IMR-90 (cell line): ENCODE results near the gene NUDT5. TPM values are rescaled to one million over a fixed set of nuclear protein-coding genes. Genes with fewer than 3 reads are reported as not detected.

Experiments
- ATAC-seq: fragments of 200-7000 bp; cut with Tn5 transposase; 2 replicates; pipeline ENCODE4 v1.9.1; 2020; ENCODE audit warnings: low read depth, mild to moderate bottlenecking, moderate library complexity
- BruUV-seq: library from RNA; stranded (reverse); fragments of 400-500 nt; replicated peaks from 2 replicates; lab custom pipeline; 2021; lab: Mats Ljungman, UMichigan
- CTCF ChIA-PET: fragments of 300-600 bp; formaldehyde crosslinking; extraction: SDS; loops from one replicate; lab custom pipeline; 2021; ENCODE audit warnings: antibody characterized with exemption; lab: Yijun Ruan, JAX
- POLR2A ChIA-PET: fragments of 300-600 bp; sonication (Branson Sonifier 250); formaldehyde crosslinking; loops from one replicate; lab custom pipeline; 2022; ENCODE audit warnings: antibody characterized with exemption; ENCODE audit not compliant: unreplicated experiment; lab: Charles Lee
- DNase-seq: peaks from one replicate; pipeline ENCODE4 v3.0.0; 2013
- H2AFZ ChIP-seq: replicated peaks from 2 replicates; pipeline ENCODE3; 2013; ENCODE audit warnings: low read length, mild to moderate bottlenecking; ENCODE audit not compliant: poor library complexity
- H2AK5ac ChIP-seq: 2 replicates; pipeline ENCODE4 v1.6.1; 2013; ENCODE audit warnings: low read depth, low read length, inconsistent platforms
- H2AK9ac ChIP-seq: replicated peaks from 2 replicates; pipeline ENCODE3; 2013; ENCODE audit warnings: mild to moderate bottlenecking, low read depth, low read length, moderate library complexity; ENCODE audit not compliant: poor library complexity
- H2BK120ac ChIP-seq: 2 replicates; pipeline ENCODE4 v1.6.1; 2013; ENCODE audit warnings: low read depth, low read length, inconsistent platforms
- H2BK15ac ChIP-seq: 3 replicates; pipeline ENCODE4 v1.6.1; 2013; ENCODE audit warnings: low read depth, low read length, inconsistent platforms
- H2BK20ac ChIP-seq: 2 replicates; pipeline ENCODE4 v1.6.1; 2013; ENCODE audit warnings: low read depth, mild to moderate bottlenecking, inconsistent platforms, low read length, moderate library complexity
- H2BK5ac ChIP-seq: 2 replicates; pipeline ENCODE4 v1.6.1; 2013; ENCODE audit warnings: mild to moderate bottlenecking, low read depth, low read length, inconsistent platforms; ENCODE audit not compliant: poor library complexity, severe bottlenecking
- H3K14ac ChIP-seq: replicated peaks from 2 replicates; pipeline ENCODE4 v1.6.1; 2013; ENCODE audit warnings: low read depth, low read length, inconsistent platforms
- H3K18ac ChIP-seq: 2 replicates; pipeline ENCODE4 v1.6.1; 2013; ENCODE audit warnings: low read depth, low read length, control low read depth
- H3K23ac ChIP-seq: 2 replicates; pipeline ENCODE4 v1.6.1; 2013; ENCODE audit warnings: low read depth, low read length, inconsistent platforms
- H3K27ac ChIP-seq: 2 replicates; pipeline ENCODE4 v1.5.1; 2013; ENCODE audit warnings: mild to moderate bottlenecking, control low read depth, low read length; ENCODE audit not compliant: insufficient read depth
- H3K27me3 ChIP-seq: 2 replicates; pipeline ENCODE4 v1.6.1; 2013; ENCODE audit warnings: low read length; ENCODE audit not compliant: control insufficient read depth, insufficient read depth
- H3K36me3 ChIP-seq: 2 replicates; pipeline ENCODE4 v1.6.1; 2013; ENCODE audit warnings: low read length, mixed read lengths; ENCODE audit not compliant: control insufficient read depth, insufficient read depth
- H3K4ac ChIP-seq: 2 replicates; pipeline ENCODE4 v1.6.1; 2013; ENCODE audit warnings: low read depth, low read length, inconsistent platforms
- H3K4me1 ChIP-seq: 2 replicates; pipeline ENCODE4 v1.6.1; 2013; ENCODE audit warnings: low read length, mixed read lengths; ENCODE audit not compliant: control insufficient read depth, insufficient read depth
- H3K4me2 ChIP-seq: 2 replicates; pipeline ENCODE4 v1.6.1; 2013; ENCODE audit warnings: low read depth, mild to moderate bottlenecking, control low read depth, low read length, moderate library complexity
- H3K4me3 ChIP-seq: 2 replicates; pipeline ENCODE4 v1.5.1; 2013; ENCODE audit warnings: low read depth, mild to moderate bottlenecking, control low read depth, low read length, moderate library complexity; ENCODE audit not compliant: insufficient read depth
- H3K56ac ChIP-seq: 2 replicates; pipeline ENCODE4 v1.6.1; 2013; ENCODE audit warnings: low read length, inconsistent platforms; ENCODE audit not compliant: insufficient read depth; ENCODE audit errors: extremely low read depth
- H3K79me1 ChIP-seq, 2 experiments: 2 replicates each; pipeline ENCODE4 v1.6.1; 2013; ENCODE audit warnings: low read length in 2 of 2, inconsistent platforms in 1 of 2, low read depth in 1 of 2
- H3K9ac ChIP-seq: 2 replicates; pipeline ENCODE4 v1.6.1; 2013; ENCODE audit warnings: low read depth, low read length, control low read depth
- H3K9me1 ChIP-seq: 2 replicates; pipeline ENCODE4 v1.6.1; 2013; ENCODE audit warnings: low read length, inconsistent platforms; ENCODE audit not compliant: insufficient read depth
- H3K9me3 ChIP-seq: 2 replicates; pipeline ENCODE4 v1.6.1; 2013; ENCODE audit warnings: low read length; ENCODE audit not compliant: control insufficient read depth, insufficient read depth
- H4K20me1 ChIP-seq: 2 replicates; pipeline ENCODE4 v1.6.1; 2013; ENCODE audit warnings: low read length, inconsistent platforms; ENCODE audit not compliant: insufficient read depth
- H4K5ac ChIP-seq: 2 replicates; pipeline ENCODE4 v1.6.1; 2013; ENCODE audit warnings: mild to moderate bottlenecking, low read depth, low read length, control low read depth
- H4K8ac ChIP-seq, 2 experiments: 2 replicates each; pipeline ENCODE4 v1.6.1; 2013; ENCODE audit warnings: low read depth in 2 of 2, low read length in 2 of 2, control low read depth in 1 of 2, inconsistent platforms in 1 of 2
- H4K91ac ChIP-seq: 2 replicates; pipeline ENCODE4 v1.6.1; 2013; ENCODE audit warnings: low read depth, low read length, inconsistent platforms; ENCODE audit not compliant: insufficient read depth
- CEBPB ChIP-seq: IDR thresholded peaks from 2 replicates; pipeline ENCODE4 v1.6.1; 2012; ENCODE audit warnings: low read depth, low read length, improper control_type of control experiment
- CHD1 ChIP-seq: IDR thresholded peaks from 2 replicates; pipeline ENCODE4 v1.6.1; 2012; ENCODE audit warnings: low read depth, low read length, improper control_type of control experiment
- CTCF ChIP-seq: conservative IDR thresholded peaks from 2 replicates; pipeline ENCODE4 v1.5.1; 2012; ENCODE audit warnings: mild to moderate bottlenecking, low read depth, low read length, improper control_type of control experiment
- MAFK ChIP-seq: IDR thresholded peaks from 2 replicates; pipeline ENCODE4 v1.6.1; 2012; ENCODE audit warnings: low read depth, low read length, improper control_type of control experiment
- MAZ ChIP-seq: IDR thresholded peaks from 2 replicates; pipeline ENCODE4 v1.6.1; 2012; ENCODE audit warnings: low read depth, mild to moderate bottlenecking, low read length, improper control_type of control experiment, moderate library complexity, borderline replicate concordance
- NFE2L2 ChIP-seq: fragments of 150-350 bp; IDR thresholded peaks from 2 replicates; pipeline ENCODE4 v1.6.1; 2016; ENCODE audit warnings: low read depth, mild to moderate bottlenecking, low read length
- RAD21 ChIP-seq: IDR thresholded peaks from 2 replicates; pipeline ENCODE4 v1.6.1; 2012; ENCODE audit warnings: low read length, improper control_type of control experiment
- RCOR1 ChIP-seq: IDR thresholded peaks from 2 replicates; pipeline ENCODE4 v1.6.1; 2012; ENCODE audit warnings: mild to moderate bottlenecking, low read length, improper control_type of control experiment; ENCODE audit not compliant: insufficient replicate concordance
- RFX5 ChIP-seq: IDR thresholded peaks from 2 replicates; pipeline ENCODE4 v1.8.0; 2012; ENCODE audit warnings: low read depth, mild to moderate bottlenecking, low read length, moderate library complexity
- SMC3 ChIP-seq: fragments of 150-350 bp; IDR thresholded peaks from 2 replicates; pipeline ENCODE4 v1.6.1; 2016; ENCODE audit warnings: low read depth, mild to moderate bottlenecking, antibody characterized with exemption, low read length, moderate library complexity
- WGBS, 2 experiments: methylation state at CpG; one replicate each; pipeline versions ENCODE4 v1.1.5 to v1.1.7; 2013; ENCODE audit warnings: missing lambda C conversion rate in 2 of 2; ENCODE audit not compliant: insufficient read length in 1 of 2; ENCODE audit errors: extremely low coverage in 2 of 2; 5-methylcytosine and 5-hydroxymethylcytosine counted together
- dilution Hi-C: fragments of 300-500 bp; cut with HindIII; formaldehyde crosslinking; loops from one replicate; pipeline ENCODE4 v1.14.3; 2018; ENCODE audit warnings: low sequenced_read_pairs; ENCODE audit not compliant: unreplicated experiment
- in situ Hi-C: fragments of 300-500 bp; cut with MboI; formaldehyde crosslinking; loops from 3 replicates; pipeline ENCODE4 v1.14.3; 2019; ENCODE audit warnings: low sequenced_read_pairs, inconsistent platforms, mixed read lengths
- intact Hi-C: fragments of 100-400 bp; cut with micrococcal nuclease; formaldehyde crosslinking; loops from 2 replicates; pipeline ENCODE4 v1.10.0; 2022
- polyA plus RNA-seq, 3 experiments: library from polyadenylated mRNA; depleted of rRNA; stranded (reverse); fragments of >200 nt; gene quantifications; 2 replicates each; pipeline ENCODE4 v1.2.3, GENCODE V29; 2012; ENCODE audit warnings: low replicate concordance in 1 of 3
- total RNA-seq: library from RNA; depleted of rRNA; stranded (reverse); fragments of >200 nt; gene quantifications from 2 replicates; pipeline ENCODE4 v1.2.3, GENCODE V29; 2012
- TF ChIP-seq, protein P1 (sequence below): fragments of 150-350 bp; IDR thresholded peaks from 2 replicates; pipeline ENCODE4 v1.6.1; 2016; ENCODE audit warnings: low read depth, mild to moderate bottlenecking, low read length, moderate library complexity, borderline replicate concordance
- TF ChIP-seq, protein P2 (sequence below): fragments of 150-350 bp; IDR thresholded peaks from 2 replicates; pipeline ENCODE4 v1.6.1; 2017; ENCODE audit warnings: mild to moderate bottlenecking, antibody characterized with exemption, low read length, low read depth

NUDT5 gene
- total and polyA plus RNA-seq, 2 of the 4 experiments (the other 2 are of a cell fraction), result 70.1 to 74.6 TPM

- Histone ChIP-seq H3K18ac (no peak overlapping the region), H3K56ac (peak overlapping the region; percentile 9; the same call in 1 of the 2 replicates), H4K20me1 (peaks cover 8% of the 10 kb centered on the region; the same call in 1 of the 2 replicates), H2BK20ac (peak overlapping the region; percentile 55; the same call in 1 of the 2 replicates), H3K9me1 (0 out of 2 replicates have a peak, but pooled peaks cover 5% of the 10 kb centered on the region), H2BK5ac (peak overlapping the region; percentile 37), H2AK5ac (no peak overlapping the region), H2BK120ac (no peak overlapping the region; the same call in 1 of the 2 replicates), H2AFZ (peak overlapping the region; percentile 77), H3K4me2 (peak overlapping the region; percentile 94), H3K9me3 (no peaks in the 10 kb centered on the region), H4K5ac (peak overlapping the region; percentile 7; the same call in 1 of the 2 replicates), H3K27me3 (no peaks in the 10 kb centered on the region), H2AK9ac (peak overlapping the region; percentile 25), H3K23ac (peak overlapping the region; percentile 87; the same call in 1 of the 2 replicates), H3K9ac (peak overlapping the region; percentile 69; the same call in 1 of the 2 replicates), H2BK15ac (no peak overlapping the region), H3K4me3 (peak overlapping the region; percentile 97), H3K27ac (no peak overlapping the region), H3K4me1 (peaks cover 1% of the 10 kb centered on the region; the same call in 1 of the 2 replicates), H3K79me1 (peaks cover 12 to 41% of the 10 kb centered on the region in 2 experiments; a peak in 3 of 4 replicates), H3K14ac (peak overlapping the region; percentile 87), H3K4ac (peak overlapping the region; percentile 68), H4K8ac (no peak overlapping the region), H4K91ac (no peak overlapping the region), H3K36me3 (peaks cover 3% of the 10 kb centered on the region; the same call in 1 of the 2 replicates)
- no TSS peak for BruUV-seq
- DNase-seq (peak; percentile 73), ATAC-seq (peak; percentile 46)
- CTCF ChIA-PET, result interaction anchor here (1.0 kb wide), 1 partner anchor 26 kb away, joined by 6 read pairs; no protein-coding TSS in a partner anchor
- POLR2A ChIA-PET, result no interaction called here
- dilution Hi-C loops (no loop called here), in situ Hi-C loops (no loop called here), intact Hi-C loops (no loop called here)
- TF ChIP-seq RCOR1 (no peak), RAD21 (peak; percentile 29), SMC3 (0 out of 2 replicates have a peak, but pooled peaks have one; percentile 25), MAFK (no peak), CEBPB (no peak), NFE2L2 (no peak), CTCF (peak; percentile 53), CHD1 (no peak), MAZ (0 out of 2 replicates have a peak, but pooled peaks have one; percentile 10), RFX5 (no peak)
- TF ChIP-seq, protein P1, sequence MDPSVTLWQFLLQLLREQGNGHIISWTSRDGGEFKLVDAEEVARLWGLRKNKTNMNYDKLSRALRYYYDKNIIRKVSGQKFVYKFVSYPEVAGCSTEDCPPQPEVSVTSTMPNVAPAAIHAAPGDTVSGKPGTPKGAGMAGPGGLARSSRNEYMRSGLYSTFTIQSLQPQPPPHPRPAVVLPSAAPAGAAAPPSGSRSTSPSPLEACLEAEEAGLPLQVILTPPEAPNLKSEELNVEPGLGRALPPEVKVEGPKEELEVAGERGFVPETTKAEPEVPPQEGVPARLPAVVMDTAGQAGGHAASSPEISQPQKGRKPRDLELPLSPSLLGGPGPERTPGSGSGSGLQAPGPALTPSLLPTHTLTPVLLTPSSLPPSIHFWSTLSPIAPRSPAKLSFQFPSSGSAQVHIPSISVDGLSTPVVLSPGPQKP, result no peak
- TF ChIP-seq, protein P2, sequence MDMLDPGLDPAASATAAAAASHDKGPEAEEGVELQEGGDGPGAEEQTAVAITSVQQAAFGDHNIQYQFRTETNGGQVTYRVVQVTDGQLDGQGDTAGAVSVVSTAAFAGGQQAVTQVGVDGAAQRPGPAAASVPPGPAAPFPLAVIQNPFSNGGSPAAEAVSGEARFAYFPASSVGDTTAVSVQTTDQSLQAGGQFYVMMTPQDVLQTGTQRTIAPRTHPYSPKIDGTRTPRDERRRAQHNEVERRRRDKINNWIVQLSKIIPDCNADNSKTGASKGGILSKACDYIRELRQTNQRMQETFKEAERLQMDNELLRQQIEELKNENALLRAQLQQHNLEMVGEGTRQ, result no peak
- WGBS, 2 experiments, result 27% methylated on average over 3 of the region's 11 CpGs; no CpG with 5 or more reads in 1 of the 2 experiments
Observed at GRCh38 chr10:12130237-12130872, 65.3 kb downstream of the NUDT5 start.
